Erythroblast (primary cell): Measurements from ENCODE around the gene ASMTL.

Source experiments
- GATA1 ChIP-seq: IDR thresholded peaks from 2 replicates; pipeline ENCODE4 v1.6.1; 2011; ENCODE audit warnings: low read depth, mild to moderate bottlenecking, control low read depth, low read length, moderate library complexity
- POLR2A ChIP-seq: IDR thresholded peaks from 2 replicates; pipeline ENCODE4 v1.6.1; 2011; ENCODE audit warnings: mild to moderate bottlenecking, low read length

DNA sequence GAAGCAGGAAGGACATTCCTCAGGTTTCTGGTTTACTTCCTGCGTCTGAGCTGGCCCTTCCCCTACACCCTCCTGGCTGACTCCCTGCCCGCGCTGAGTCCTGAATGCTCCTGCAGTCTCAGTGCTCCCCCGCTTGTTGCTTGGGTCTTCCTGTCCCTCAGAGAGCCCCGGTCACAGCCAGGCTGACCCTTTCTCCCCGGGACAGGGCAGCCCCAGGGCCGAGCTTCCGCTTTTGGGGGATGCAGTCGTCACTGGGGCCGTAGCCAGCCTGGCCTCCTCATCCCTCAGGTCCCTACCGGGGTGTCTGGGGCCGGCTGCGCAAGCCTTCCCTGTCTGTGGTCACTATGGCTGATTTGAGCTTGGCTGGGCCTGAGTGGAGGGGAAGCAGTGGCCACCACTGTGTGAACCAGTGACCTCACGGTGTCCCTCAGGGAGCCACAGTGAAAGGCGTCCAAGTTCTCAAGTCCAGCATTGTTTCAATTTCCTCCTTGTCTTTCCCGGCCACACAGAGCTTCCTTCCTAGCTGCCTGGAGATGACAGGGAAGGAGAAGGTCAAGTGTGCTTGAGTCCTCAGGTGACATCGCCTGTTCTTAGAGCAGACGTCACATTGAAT lies 34.1 kb upstream of the ASMTL start:
- no peak for TF ChIP-seq POLR2A
- TF ChIP-seq GATA1: no peak
